ENCODE measurements around the gene EIF2S1. TPM values are rescaled to one million over a fixed set of nuclear protein-coding genes. Genes with fewer than 3 reads are reported as not detected.

The EIF2S1 gene
- total RNA-seq, 6 experiments from 2014 or later: 163 to 218 (median 178) TPM

DNA sequence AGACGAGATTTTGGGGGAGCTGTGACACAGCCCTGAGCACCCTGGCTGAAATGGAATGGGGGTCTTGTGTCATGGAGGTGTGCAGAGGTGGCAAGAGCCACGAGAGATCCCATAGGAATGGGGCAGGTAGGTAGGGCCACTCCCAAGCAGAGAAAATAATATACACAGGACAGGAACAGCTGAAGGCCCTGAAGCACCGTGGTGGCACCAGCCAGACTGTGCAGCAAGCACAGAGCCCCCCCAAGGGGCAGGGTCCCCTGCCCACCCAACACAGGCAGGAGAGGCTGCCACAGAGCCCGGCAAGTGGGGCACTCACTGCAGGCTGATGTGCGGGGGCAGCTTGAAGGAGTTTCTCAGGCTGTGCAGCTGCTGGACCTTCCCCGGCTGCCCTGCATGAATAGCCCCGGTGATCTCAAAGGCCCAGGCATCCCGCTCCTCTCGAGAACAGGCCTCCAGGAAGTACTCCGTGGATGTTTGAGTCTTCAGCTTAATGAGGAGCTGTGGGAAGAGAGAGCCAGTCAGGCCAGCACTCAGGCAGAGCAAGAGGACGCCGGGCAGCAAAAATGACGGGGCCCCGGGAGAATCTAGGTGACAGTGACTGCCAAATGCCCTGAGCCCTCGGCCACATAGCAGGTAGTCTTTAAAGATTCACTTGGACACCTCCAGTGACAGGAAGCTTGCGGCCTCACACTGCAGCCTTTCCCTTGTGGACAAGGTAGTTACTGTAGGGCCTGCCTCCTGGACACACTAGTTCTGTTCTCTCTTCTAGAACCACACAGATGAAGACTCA, 35.2 kb downstream of the EIF2S1 start:
- Mint-ChIP-seq H3K27me3 (ENCODE audit: insufficient read depth) (peaks cover 1% of the 10 kb centered on the region; the same call in 1 of the 2 replicates), H3K9me3 (no peaks in the 10 kb centered on the region), H3K36me3 (ENCODE audit: low read depth) (peaks cover 4% of the 10 kb centered on the region; the same call in 1 of the 2 replicates), H3K4me3 (no peak overlapping the region), H3K27ac (no peak overlapping the region; the same call in 1 of the 2 replicates), H3K4me1 (ENCODE audit: low read depth) (peaks cover 16% of the 10 kb centered on the region)
- TF ChIP-seq, protein P1, sequence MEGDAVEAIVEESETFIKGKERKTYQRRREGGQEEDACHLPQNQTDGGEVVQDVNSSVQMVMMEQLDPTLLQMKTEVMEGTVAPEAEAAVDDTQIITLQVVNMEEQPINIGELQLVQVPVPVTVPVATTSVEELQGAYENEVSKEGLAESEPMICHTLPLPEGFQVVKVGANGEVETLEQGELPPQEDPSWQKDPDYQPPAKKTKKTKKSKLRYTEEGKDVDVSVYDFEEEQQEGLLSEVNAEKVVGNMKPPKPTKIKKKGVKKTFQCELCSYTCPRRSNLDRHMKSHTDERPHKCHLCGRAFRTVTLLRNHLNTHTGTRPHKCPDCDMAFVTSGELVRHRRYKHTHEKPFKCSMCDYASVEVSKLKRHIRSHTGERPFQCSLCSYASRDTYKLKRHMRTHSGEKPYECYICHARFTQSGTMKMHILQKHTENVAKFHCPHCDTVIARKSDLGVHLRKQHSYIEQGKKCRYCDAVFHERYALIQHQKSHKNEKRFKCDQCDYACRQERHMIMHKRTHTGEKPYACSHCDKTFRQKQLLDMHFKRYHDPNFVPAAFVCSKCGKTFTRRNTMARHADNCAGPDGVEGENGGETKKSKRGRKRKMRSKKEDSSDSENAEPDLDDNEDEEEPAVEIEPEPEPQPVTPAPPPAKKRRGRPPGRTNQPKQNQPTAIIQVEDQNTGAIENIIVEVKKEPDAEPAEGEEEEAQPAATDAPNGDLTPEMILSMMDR (IDR thresholded peaks at IDR 0.05): no peak
- no peak for DNase-seq

DNA sequence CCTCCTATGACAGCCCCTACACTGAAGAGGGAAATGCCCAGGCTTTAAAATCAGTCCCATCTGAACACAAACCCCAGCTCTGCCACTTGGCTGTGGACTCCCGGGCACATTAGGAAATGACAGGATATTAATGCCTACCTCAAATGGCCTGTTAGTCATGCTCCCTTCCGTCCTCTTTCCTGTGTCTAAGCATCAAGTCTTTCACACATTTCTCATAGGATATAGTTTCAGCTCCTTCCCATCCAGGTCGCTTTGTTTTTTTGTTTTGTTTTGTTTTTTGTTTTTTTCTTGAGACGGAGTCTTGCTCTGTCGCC, 35.7 kb downstream of the EIF2S1 start:
- peaks cover 16% of the 10 kb centered on the region for H3K4me1 Mint-ChIP-seq (ENCODE audit: low read depth)
- no peak overlapping the region for H3K4me3 Mint-ChIP-seq
- TF ChIP-seq, protein P1 (IDR thresholded peaks at IDR 0.05): no peak
- peaks cover 4% of the 10 kb centered on the region; the same call in 1 of the 2 replicates for H3K36me3 Mint-ChIP-seq (ENCODE audit: low read depth)
- no peak overlapping the region; the same call in 1 of the 2 replicates for H3K27ac Mint-ChIP-seq
- no peak for DNase-seq
- no peaks in the 10 kb centered on the region for H3K9me3 Mint-ChIP-seq
- H3K27me3 Mint-ChIP-seq (ENCODE audit: insufficient read depth): peaks cover under 1% of the 10 kb centered on the region; the same call in 1 of the 2 replicates

DNA sequence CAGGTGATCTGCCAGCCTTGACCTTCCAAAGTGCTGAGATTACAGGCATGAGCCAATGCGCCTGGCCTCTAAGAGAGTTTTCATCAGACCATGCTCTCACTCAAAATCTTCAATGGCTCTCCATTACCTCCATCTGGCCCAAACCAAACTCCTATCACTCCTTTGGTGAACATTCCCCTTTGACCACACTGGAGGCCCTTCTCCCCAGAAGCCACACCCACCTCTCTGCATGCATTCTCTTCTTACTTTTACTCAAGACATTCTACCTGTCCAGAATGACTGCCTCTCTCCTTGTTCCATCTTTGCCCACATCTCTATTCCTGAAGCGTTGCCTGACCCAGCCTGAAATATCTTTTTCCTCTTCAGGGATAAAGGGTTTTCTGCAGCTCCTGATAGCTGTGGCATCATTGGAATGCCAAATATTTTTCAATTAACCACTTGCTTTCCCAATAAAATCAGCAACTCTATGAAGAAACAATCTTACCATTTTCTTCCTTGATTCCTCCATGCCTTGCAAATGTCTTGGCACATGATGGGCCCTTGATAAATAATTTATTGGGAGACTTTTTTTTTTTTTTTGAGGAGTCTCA, 36.3 kb downstream of the EIF2S1 start:
- no peaks in the 10 kb centered on the region; the same call in 1 of the 2 replicates for H3K27me3 Mint-ChIP-seq (ENCODE audit: insufficient read depth)
- peaks cover 4% of the 10 kb centered on the region; the same call in 1 of the 2 replicates for H3K36me3 Mint-ChIP-seq (ENCODE audit: low read depth)
- no peak overlapping the region; the same call in 1 of the 2 replicates for H3K4me3 Mint-ChIP-seq
- H3K4me1 Mint-ChIP-seq (ENCODE audit: low read depth): peaks cover 16% of the 10 kb centered on the region
- TF ChIP-seq, protein P1 (IDR thresholded peaks at IDR 0.05): no peak
- no peaks in the 10 kb centered on the region for H3K9me3 Mint-ChIP-seq
- DNase-seq: peak; percentile 43
- no peak overlapping the region for H3K27ac Mint-ChIP-seq

DNA sequence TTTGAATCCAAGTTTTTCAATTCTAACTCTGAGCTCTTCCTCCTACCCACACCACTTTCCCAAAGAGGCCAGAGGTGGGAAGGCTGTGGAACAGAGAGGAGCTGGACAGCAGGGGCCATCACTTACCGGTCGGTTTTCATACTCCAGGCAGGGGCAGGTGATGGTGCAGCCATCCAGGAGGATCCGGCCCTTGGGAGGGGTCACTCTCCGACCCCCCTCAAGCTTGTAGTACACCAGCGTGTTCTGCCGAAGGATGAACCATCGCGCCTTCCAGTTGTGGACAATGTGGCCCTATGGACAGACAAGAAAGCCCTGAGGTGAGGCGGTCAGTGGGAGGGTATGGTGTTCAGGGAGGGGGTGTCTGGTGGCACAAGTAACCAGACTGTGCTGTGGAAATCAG, 37.4 kb downstream of the EIF2S1 start:
- Mint-ChIP-seq H3K9me3 (no peaks in the 10 kb centered on the region), H3K4me1 (ENCODE audit: low read depth) (peaks cover 16% of the 10 kb centered on the region), H3K4me3 (no peak overlapping the region), H3K27me3 (ENCODE audit: insufficient read depth) (no peaks in the 10 kb centered on the region; the same call in 1 of the 2 replicates), H3K36me3 (ENCODE audit: low read depth) (peaks cover 6% of the 10 kb centered on the region), H3K27ac (no peak overlapping the region)
- no peak for DNase-seq
- TF ChIP-seq, protein P1 (IDR thresholded peaks at IDR 0.05): no peak

- no peak overlapping the region for H3K27ac Mint-ChIP-seq
- no peak overlapping the region for H3K4me3 Mint-ChIP-seq
- no peaks in the 10 kb centered on the region for H3K27me3 Mint-ChIP-seq (ENCODE audit: insufficient read depth)
- peaks cover 16% of the 10 kb centered on the region for H3K4me1 Mint-ChIP-seq (ENCODE audit: low read depth)
- DNase-seq: no peak
- TF ChIP-seq, protein P1 (IDR thresholded peaks at IDR 0.05): no peak
- no peaks in the 10 kb centered on the region for H3K9me3 Mint-ChIP-seq
- H3K36me3 Mint-ChIP-seq (ENCODE audit: low read depth): peaks cover 11% of the 10 kb centered on the region
Measured at GRCh38 chr14:67400434-67400833, 40.3 kb downstream of the EIF2S1 start.

Data from HFFc6 (cell line).